Prostate gland (tissue), 2 donors: ENCODE results near the gene VAV1. TPM values are rescaled to one million over a fixed set of nuclear protein-coding genes. Genes with fewer than 3 reads are reported as not detected.

ENCODE experiments used
- DNase-seq: peaks from one replicate; pipeline ENCODE4 v3.0.0-alpha.2; 2019; ENCODE audit warnings: low spot score
- H3K27ac ChIP-seq, 2 donors: fragments of 200-600 bp; sonication (generic); 2 replicates each; pipeline ENCODE4 v1.5.1; 2017 to 2019
- H3K27me3 ChIP-seq: fragments of 200-600 bp; sonication (generic); replicated peaks from 2 replicates; pipeline ENCODE4 v1.5.1; 2019; ENCODE audit not compliant: insufficient read depth
- H3K36me3 ChIP-seq, 2 donors: fragments of 200-600 bp; sonication (generic); 1 replicate in 1 of 2; 2 replicates in 1 of 2; pipeline versions ENCODE4 v1.5.1 to v1.8.1; 2017 to 2019
- H3K4me1 ChIP-seq: fragments of 200-600 bp; sonication (generic); replicated peaks from 2 replicates; pipeline ENCODE4 v1.5.1; 2019
- H3K4me3 ChIP-seq, 2 donors: fragments of 200-600 bp; sonication (generic); 2 replicates each; pipeline ENCODE4 v1.5.1; 2017 to 2019
- H3K9me3 ChIP-seq: fragments of 200-600 bp; sonication (generic); 2 replicates; pipeline ENCODE4 v1.5.1; 2017
- CTCF ChIP-seq, 4 experiments: fragments of 200-600 bp in 2 of 4; fragments of 450-650 bp in 2 of 4; sonication (generic) in 2 of 4; IDR thresholded peaks; 1 replicate in 3 of 4; 2 replicates in 1 of 4; pipeline ENCODE4 v1.5.1; 2016 to 2019; ENCODE audit warnings: antibody characterized with exemption in 4 of 4, mild to moderate bottlenecking in 2 of 4, moderate library complexity in 2 of 4
- POLR2A ChIP-seq: fragments of 450-650 bp; IDR thresholded peaks from one replicate; pipeline ENCODE4 v1.6.1; 2016; ENCODE audit warnings: antibody characterized with exemption, mild to moderate bottlenecking
- POLR2AphosphoS5 ChIP-seq: sonication (generic); formaldehyde crosslinking; IDR thresholded peaks from one replicate; pipeline ENCODE4 v1.6.1; 2017; ENCODE audit warnings: antibody characterized with exemption
- WGBS: methylation state at CpG from one replicate; pipeline ENCODE4 v1.1.5; 2018; 5-methylcytosine and 5-hydroxymethylcytosine counted together
- intact Hi-C: fragments of 100-400 bp; cut with DNase I; formaldehyde crosslinking; loops from one replicate; pipeline ENCODE4 v1.14.2; 2022
- total RNA-seq, 2 donors: library from RNA; depleted of rRNA; stranded (reverse); fragments of >200 nt; gene quantifications; one replicate each; pipeline ENCODE4 v1.1.0, GENCODE V29; 2016

The VAV1 gene
- total RNA-seq, 2 donors from 2014 or later = 3.6 to 4.8 TPM

GRCh38 chr19:6777434-6777833 lies 4.9 kb downstream of the VAV1 start:
- no peaks in the 10 kb centered on the region for H3K9me3 ChIP-seq
- H3K4me3 ChIP-seq = no peak overlapping the region
- no peaks in the 10 kb centered on the region for H3K27me3 ChIP-seq
- WGBS = 98% methylated on average over 2 of the region's 2 CpGs
- DNase-seq = no peak
- no peak overlapping the region for H3K27ac ChIP-seq
- TF ChIP-seq POLR2A = no peak
- TF ChIP-seq CTCF (IDR thresholded peaks at IDR 0.05) = no peak
- no peak for TF ChIP-seq POLR2AphosphoS5
- intact Hi-C loops = no loop called here
- H3K36me3 ChIP-seq = no peaks in the 10 kb centered on the region
- no peaks in the 10 kb centered on the region for H3K4me1 ChIP-seq

GRCh38 chr19:6778386-6778785 lies 5.9 kb downstream of the VAV1 start:
- Histone ChIP-seq H3K4me3 (no peak overlapping the region), H3K27ac (no peak overlapping the region), H3K4me1 (no peaks in the 10 kb centered on the region), H3K9me3 (no peaks in the 10 kb centered on the region), H3K27me3 (no peaks in the 10 kb centered on the region), H3K36me3 (no peaks in the 10 kb centered on the region)
- no peak for DNase-seq
- intact Hi-C loops = no loop called here
- WGBS = 79% methylated on average over 4 of the region's 4 CpGs
- TF ChIP-seq CTCF (IDR thresholded peaks at IDR 0.05) (no peak), POLR2AphosphoS5 (no peak)

GRCh38 chr19:6779206-6779605 lies 6.7 kb downstream of the VAV1 start:
- H3K4me3 ChIP-seq = no peak overlapping the region
- no peak overlapping the region for H3K27ac ChIP-seq
- WGBS = 65% methylated on average over 4 of the region's 4 CpGs
- no peaks in the 10 kb centered on the region for H3K36me3 ChIP-seq
- DNase-seq = no peak
- intact Hi-C loops = no loop called here
- TF ChIP-seq POLR2A (no peak), CTCF (IDR thresholded peaks at IDR 0.05) (no peak), POLR2AphosphoS5 (no peak)
- no peaks in the 10 kb centered on the region for H3K4me1 ChIP-seq
- H3K9me3 ChIP-seq = no peaks in the 10 kb centered on the region
- no peaks in the 10 kb centered on the region for H3K27me3 ChIP-seq

- Histone ChIP-seq H3K4me1 (peaks cover 5% of the 10 kb centered on the region), H3K36me3 (no peaks in the 10 kb centered on the region), H3K9me3 (no peaks in the 10 kb centered on the region), H3K27me3 (no peaks in the 10 kb centered on the region), H3K27ac (no peak overlapping the region), H3K4me3 (no peak overlapping the region)
- intact Hi-C loops = no loop called here
- WGBS = 98% methylated on average over 4 of the region's 4 CpGs
- no peak for DNase-seq
- TF ChIP-seq POLR2AphosphoS5 (no peak), POLR2A (no peak), CTCF (IDR thresholded peaks at IDR 0.05) (no peak)
Measured at GRCh38 chr19:6787393-6787792, 14.9 kb downstream of the VAV1 start.

GRCh38 chr19:6788896-6789295 lies 16.4 kb downstream of the VAV1 start:
- Histone ChIP-seq H3K36me3 (no peaks in the 10 kb centered on the region), H3K4me1 (peaks cover 5% of the 10 kb centered on the region), H3K27me3 (no peaks in the 10 kb centered on the region), H3K4me3 (no peak overlapping the region), H3K9me3 (no peaks in the 10 kb centered on the region), H3K27ac (peak overlapping the region in 1 of 2 donors; percentile 35)
- TF ChIP-seq POLR2A = no peak
- peak; percentile 20 for TF ChIP-seq POLR2AphosphoS5
- 45% methylated on average over 4 of the region's 4 CpGs for WGBS
- DNase-seq = no peak
- intact Hi-C loops = no loop called here
